Testis (tissue), 2 donors: Measurements from ENCODE around the gene ATAD3C.
"Not testable (repeated sequence)": the region's sequence is repeated elsewhere in the genome, so short reads cannot be mapped to it uniquely, and the experiment has no call there.

Experiments
- CTCF ChIP-seq, 3 experiments: fragments of 450-650 bp in 2 of 3; fragments of 200-600 bp in 1 of 3; sonication (generic) in 1 of 3; IDR thresholded peaks; one replicate each; pipeline ENCODE4 v1.5.1; 2016 to 2019; ENCODE audit warnings: antibody characterized with exemption in 3 of 3, mild to moderate bottlenecking in 2 of 3, moderate library complexity in 1 of 3
- POLR2A ChIP-seq: fragments of 450-650 bp; IDR thresholded peaks from one replicate; pipeline ENCODE4 v1.6.1; 2017; ENCODE audit warnings: antibody characterized with exemption, mild to moderate bottlenecking, moderate library complexity

DNA sequence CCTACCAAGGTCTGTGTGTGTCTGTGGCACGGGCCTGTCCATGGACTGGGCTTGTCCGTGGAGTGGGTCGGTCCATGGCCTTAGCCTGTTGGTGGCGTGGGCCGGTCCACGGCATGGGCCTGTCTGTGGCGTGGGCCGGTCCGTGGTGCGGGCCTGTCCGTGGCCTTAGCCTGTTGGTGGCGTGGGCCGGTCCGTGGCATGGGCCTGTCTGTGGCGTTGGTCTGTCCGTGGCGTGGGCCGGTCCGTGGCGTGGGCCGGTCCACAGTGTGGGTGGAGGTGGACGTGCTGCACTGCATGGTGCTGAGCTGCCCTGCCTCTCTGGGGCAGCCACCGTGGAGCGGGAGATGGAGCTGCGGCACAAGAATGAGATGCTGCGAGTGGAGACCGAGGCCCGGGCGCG is 32.3 kb downstream of the ATAD3C start:
- TF ChIP-seq CTCF (IDR thresholded peaks at IDR 0.05); POLR2A: not testable (repeated sequence)
